Measurements from ENCODE around the gene FRMD8. TPM values are rescaled to one million over a fixed set of nuclear protein-coding genes. Genes with fewer than 3 reads are reported as not detected.

FRMD8 gene
- total and polyA plus RNA-seq, 8 donors, result 15.8 to 31.9 (median 20.7) TPM

DNA sequence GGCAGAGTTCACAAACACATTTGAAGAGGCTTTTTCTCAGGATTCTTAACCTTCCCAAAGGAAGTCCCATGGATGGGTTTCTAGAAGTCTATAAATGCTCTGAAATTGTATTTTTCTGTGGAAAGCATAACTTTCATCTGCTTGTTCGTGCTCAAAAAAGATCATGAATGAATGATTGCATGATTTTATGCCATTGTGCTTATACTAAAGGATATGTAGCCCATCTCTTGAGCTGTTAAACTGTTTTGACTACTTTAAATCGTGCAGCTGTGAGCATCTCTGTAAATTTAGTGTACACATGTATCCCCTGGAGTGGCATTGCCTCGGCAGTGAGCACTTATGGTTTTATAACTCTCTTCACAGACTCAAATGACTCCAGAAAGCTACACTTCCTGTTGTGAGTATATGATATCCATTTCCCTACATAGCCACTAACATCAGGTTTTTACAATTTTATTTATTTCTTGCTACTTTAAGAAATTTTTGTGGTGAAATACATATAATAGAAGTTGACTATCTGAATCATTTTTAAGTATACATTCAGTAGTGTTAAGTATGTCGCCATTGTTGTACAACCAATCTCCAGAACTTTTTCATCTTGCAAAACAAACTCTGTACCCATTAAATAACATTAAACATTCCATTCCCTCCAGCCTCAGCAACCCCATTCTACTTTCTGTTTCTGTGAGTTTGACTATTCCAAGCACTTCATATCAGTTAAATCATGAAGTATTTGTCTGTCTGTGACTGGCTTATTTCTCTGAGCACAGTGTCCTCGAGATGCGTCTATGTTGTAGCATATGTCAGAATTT lies 44.2 kb downstream of the FRMD8 start:
- Histone ChIP-seq H3K27me3 (no peaks in the 10 kb centered on the region), H3K4me3 (peak overlapping the region in 1 of 2 donors; percentile 80), H3K27ac (peak overlapping the region; percentile 77 to 99), H3K4me1 (peaks cover 42 to 91% of the 10 kb centered on the region in 2 donors), H3K9me3 (no peaks in the 10 kb centered on the region), H3K36me3 (peaks cover 5 to 64% of the 10 kb centered on the region in 2 donors)
- ATAC-seq (peak; percentile 0), DNase-seq (peak in 1 of 4 donors; percentile 21)
- TF ChIP-seq, protein P1, sequence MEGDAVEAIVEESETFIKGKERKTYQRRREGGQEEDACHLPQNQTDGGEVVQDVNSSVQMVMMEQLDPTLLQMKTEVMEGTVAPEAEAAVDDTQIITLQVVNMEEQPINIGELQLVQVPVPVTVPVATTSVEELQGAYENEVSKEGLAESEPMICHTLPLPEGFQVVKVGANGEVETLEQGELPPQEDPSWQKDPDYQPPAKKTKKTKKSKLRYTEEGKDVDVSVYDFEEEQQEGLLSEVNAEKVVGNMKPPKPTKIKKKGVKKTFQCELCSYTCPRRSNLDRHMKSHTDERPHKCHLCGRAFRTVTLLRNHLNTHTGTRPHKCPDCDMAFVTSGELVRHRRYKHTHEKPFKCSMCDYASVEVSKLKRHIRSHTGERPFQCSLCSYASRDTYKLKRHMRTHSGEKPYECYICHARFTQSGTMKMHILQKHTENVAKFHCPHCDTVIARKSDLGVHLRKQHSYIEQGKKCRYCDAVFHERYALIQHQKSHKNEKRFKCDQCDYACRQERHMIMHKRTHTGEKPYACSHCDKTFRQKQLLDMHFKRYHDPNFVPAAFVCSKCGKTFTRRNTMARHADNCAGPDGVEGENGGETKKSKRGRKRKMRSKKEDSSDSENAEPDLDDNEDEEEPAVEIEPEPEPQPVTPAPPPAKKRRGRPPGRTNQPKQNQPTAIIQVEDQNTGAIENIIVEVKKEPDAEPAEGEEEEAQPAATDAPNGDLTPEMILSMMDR (IDR thresholded peaks at IDR 0.05), result no peak
- intact Hi-C loops (cut with DNase I), result no loop called here

DNA sequence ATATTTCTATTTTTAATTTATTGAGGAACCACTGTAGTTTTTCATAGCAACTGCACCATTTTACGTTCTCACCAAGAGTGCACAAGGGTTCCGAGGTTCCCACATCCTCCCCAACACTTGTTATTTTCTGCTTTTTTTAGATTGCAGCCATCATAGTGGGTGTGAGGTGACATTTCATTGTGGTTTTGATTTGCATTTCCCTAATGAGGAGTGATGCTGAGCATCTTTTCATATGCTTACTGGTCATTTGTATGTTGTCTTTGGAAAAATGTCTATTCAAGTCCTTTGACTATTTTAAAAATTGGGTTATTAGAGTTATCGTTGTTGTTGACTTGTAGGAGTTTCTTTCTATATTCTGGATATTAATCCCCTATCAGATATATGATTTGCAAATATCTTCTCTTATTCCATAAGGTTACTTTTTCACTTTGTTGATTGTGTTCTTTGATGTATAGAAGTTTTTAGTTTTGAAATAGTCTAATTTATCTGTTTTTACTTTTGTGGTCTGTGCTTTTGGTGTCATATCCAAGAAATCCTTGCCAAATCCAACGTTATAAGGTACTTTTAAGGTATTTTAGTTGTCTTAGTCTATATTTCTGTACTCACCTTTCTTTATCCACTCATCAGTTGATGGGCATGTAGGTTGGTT lies 45.1 kb downstream of the FRMD8 start:
- Histone ChIP-seq H3K4me3 (peak overlapping the region in 1 of 2 donors; percentile 80), H3K27ac (peak overlapping the region; percentile 77 to 99), H3K27me3 (no peaks in the 10 kb centered on the region), H3K36me3 (peaks cover 5 to 65% of the 10 kb centered on the region in 2 donors), H3K4me1 (peaks cover 42 to 98% of the 10 kb centered on the region in 2 donors), H3K9me3 (no peaks in the 10 kb centered on the region)
- intact Hi-C loops (cut with DNase I), result no loop called here
- ATAC-seq (no peak), DNase-seq (no peak)
- TF ChIP-seq, protein P1 (IDR thresholded peaks at IDR 0.05), result no peak

DNA sequence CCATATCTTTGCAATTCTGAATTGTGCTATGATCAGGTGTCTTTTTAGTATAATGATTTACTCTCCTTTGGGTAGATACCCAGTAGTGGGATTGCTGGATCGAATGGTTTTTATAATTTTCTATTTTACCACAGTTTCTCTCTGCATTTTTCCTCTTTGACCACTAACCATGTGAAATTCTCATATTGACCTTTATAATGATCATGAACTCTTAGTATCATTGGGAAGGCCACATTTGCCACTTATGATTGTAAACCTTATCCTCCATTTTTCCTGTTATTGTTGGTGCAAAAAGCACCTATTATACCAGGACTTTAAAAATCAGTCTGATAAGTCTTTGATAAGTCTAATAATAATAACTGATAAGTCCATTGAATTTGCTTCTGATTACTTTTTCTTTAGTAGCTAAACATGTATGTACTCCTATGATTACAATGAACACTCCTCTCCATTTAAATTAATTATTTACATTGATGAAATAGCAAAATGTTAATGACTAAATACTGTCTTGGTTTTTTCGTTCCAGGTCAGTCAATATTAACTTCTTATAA lies 45.7 kb downstream of the FRMD8 start:
- Histone ChIP-seq H3K27me3 (no peaks in the 10 kb centered on the region), H3K36me3 (peaks cover 5 to 62% of the 10 kb centered on the region in 2 donors), H3K4me1 (peaks cover 42 to 98% of the 10 kb centered on the region in 2 donors), H3K27ac (peak overlapping the region; percentile 77 to 99), H3K4me3 (peak overlapping the region in 1 of 2 donors; percentile 80), H3K9me3 (no peaks in the 10 kb centered on the region)
- ATAC-seq (no peak), DNase-seq (no peak)
- intact Hi-C loops (cut with DNase I), result no loop called here
- TF ChIP-seq, protein P1 (IDR thresholded peaks at IDR 0.05), result no peak

DNA sequence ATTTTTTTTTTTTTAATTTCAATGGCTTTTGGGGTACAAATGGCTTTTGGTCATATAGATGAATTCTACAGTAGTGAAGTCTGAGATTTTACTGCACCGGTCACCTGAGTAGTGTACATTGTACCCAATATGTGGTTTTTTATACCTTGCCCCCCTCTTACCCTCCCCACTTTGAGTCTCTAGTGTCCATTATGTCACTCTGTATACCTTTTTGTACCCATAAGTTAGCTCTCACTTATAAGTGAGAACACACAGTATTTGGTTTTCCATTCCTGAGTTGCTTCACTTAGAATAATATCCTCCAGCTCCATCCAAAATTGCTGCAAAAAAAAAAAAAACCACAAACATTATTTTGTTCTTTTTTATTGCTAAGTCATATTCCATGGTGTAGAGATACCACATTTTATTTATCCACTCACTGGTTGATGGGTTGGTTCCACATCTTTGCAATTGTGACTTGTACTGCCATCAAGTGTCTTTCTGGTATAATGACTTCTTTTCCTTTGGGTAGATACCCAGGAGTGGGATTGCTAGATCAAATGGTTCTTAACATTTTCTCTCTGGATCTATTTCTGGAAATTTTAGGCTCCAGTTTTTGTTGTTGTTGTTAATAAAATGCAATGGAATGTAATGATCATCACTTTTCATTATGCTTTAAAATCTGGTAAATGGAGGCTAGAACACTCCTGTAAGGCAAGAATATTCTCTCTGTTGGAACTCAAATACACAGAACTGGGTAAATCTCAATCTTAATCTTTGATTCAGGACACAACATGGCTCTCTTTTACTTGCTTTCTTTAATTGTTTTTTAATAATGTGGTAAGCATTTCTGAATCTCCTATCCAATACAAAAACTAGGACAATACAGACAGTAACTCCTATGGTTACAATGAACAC lies 46.5 kb downstream of the FRMD8 start:
- H3K9me3 ChIP-seq, result no peaks in the 10 kb centered on the region
- TF ChIP-seq, protein P1 (IDR thresholded peaks at IDR 0.05), result peak in 1 of 2 donors; percentile 21
- peak overlapping the region; percentile 16 to 65 for H3K27ac ChIP-seq
- no peak overlapping the region for H3K4me3 ChIP-seq
- H3K36me3 ChIP-seq, result peaks cover 5 to 62% of the 10 kb centered on the region in 2 donors
- no peak for DNase-seq
- H3K4me1 ChIP-seq, result peaks cover 42 to 97% of the 10 kb centered on the region in 2 donors
- ATAC-seq, result no peak
- no peaks in the 10 kb centered on the region for H3K27me3 ChIP-seq
- intact Hi-C loops (cut with DNase I), result no loop called here
